Liver (tissue), 3 donors: ENCODE results near the gene MYO16.

Experiments used
- ATF3 ChIP-seq: IDR thresholded peaks from 2 replicates; pipeline ENCODE4 v1.6.1; 2016; ENCODE audit warnings: antibody characterized with exemption
- CTCF ChIP-seq: fragments of 150-350 bp; IDR thresholded peaks from 2 replicates; pipeline ENCODE4 v1.5.1; 2017; ENCODE audit warnings: improper control_type of control experiment, low read depth, low read length; ENCODE audit not compliant: missing input control
- GABPA ChIP-seq, 2 donors: IDR thresholded peaks in 1 of 2; conservative IDR thresholded peaks in 1 of 2; 2 replicates each; pipeline ENCODE4 v1.6.1; 2016; ENCODE audit warnings: antibody characterized with exemption in 2 of 2, mild to moderate bottlenecking in 1 of 2, moderate library complexity in 1 of 2
- JUND ChIP-seq, 2 donors: IDR thresholded peaks; 2 replicates each; pipeline ENCODE4 v1.6.1; 2016; ENCODE audit warnings: antibody characterized with exemption in 2 of 2
- MAX ChIP-seq: IDR thresholded peaks from 2 replicates; pipeline ENCODE4 v1.6.1; 2016; ENCODE audit warnings: antibody characterized with exemption
- RAD21 ChIP-seq, 2 donors: IDR thresholded peaks; 2 replicates each; pipeline ENCODE4 v1.6.1; 2016; ENCODE audit warnings: antibody characterized with exemption in 2 of 2, mild to moderate bottlenecking in 2 of 2
- REST ChIP-seq: IDR thresholded peaks from 2 replicates; pipeline ENCODE4 v1.6.1; 2016; ENCODE audit warnings: antibody characterized with exemption, mild to moderate bottlenecking
- RXRA ChIP-seq, 2 donors: IDR thresholded peaks; 2 replicates each; pipeline ENCODE4 v1.6.1; 2017 to 2018; ENCODE audit warnings: antibody characterized with exemption in 2 of 2, mild to moderate bottlenecking in 1 of 2
- SP1 ChIP-seq: IDR thresholded peaks from 2 replicates; pipeline ENCODE4 v1.6.1; 2018; ENCODE audit warnings: antibody characterized with exemption, mild to moderate bottlenecking
- TAF1 ChIP-seq: conservative IDR thresholded peaks from 2 replicates; pipeline ENCODE4 v1.6.1; 2016; ENCODE audit warnings: antibody characterized with exemption, mild to moderate bottlenecking
- YY1 ChIP-seq: IDR thresholded peaks from 2 replicates; pipeline ENCODE4 v1.6.1; 2016; ENCODE audit warnings: antibody characterized with exemption, mild to moderate bottlenecking
- TF ChIP-seq, protein P1 (sequence below): IDR thresholded peaks from 2 replicates; pipeline ENCODE4 v1.6.1; 2016; ENCODE audit warnings: antibody characterized with exemption
- donor health status: healthy.
- donor health status: healthy.

GRCh38 chr13:108851660-108852059, 222.2 kb downstream of the MYO16 start:
- TF ChIP-seq CTCF (no peak), YY1 (no peak), MAX (no peak), TAF1 (no peak), ATF3 (no peak), GABPA (IDR thresholded peaks at IDR 0.05 in 1 of 2, conservative IDR thresholded peaks at IDR 0.05 in 1 of 2) (no peak), REST (no peak), JUND (IDR thresholded peaks at IDR 0.05) (no peak), SP1 (no peak), RAD21 (IDR thresholded peaks at IDR 0.05) (no peak), RXRA (IDR thresholded peaks at IDR 0.05) (no peak)
- TF ChIP-seq, protein P1, sequence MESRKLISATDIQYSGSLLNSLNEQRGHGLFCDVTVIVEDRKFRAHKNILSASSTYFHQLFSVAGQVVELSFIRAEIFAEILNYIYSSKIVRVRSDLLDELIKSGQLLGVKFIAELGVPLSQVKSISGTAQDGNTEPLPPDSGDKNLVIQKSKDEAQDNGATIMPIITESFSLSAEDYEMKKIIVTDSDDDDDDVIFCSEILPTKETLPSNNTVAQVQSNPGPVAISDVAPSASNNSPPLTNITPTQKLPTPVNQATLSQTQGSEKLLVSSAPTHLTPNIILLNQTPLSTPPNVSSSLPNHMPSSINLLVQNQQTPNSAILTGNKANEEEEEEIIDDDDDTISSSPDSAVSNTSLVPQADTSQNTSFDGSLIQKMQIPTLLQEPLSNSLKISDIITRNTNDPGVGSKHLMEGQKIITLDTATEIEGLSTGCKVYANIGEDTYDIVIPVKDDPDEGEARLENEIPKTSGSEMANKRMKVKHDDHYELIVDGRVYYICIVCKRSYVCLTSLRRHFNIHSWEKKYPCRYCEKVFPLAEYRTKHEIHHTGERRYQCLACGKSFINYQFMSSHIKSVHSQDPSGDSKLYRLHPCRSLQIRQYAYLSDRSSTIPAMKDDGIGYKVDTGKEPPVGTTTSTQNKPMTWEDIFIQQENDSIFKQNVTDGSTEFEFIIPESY, result no peak
